WTC11 (cell line): ENCODE results near the gene CNOT1. TPM values are rescaled to one million over a fixed set of nuclear protein-coding genes. Genes with fewer than 3 reads are reported as not detected.

Experiments used
- ATAC-seq: fragments of 200-7000 bp; cut with Tn5 transposase; 2 replicates; pipeline ENCODE4 v1.10.0; 2021; ENCODE audit warnings: mild to moderate bottlenecking, moderate library complexity
- CTCF ChIA-PET: fragments of 300-600 bp; sonication (Branson Sonifier 250); formaldehyde crosslinking; loops from one replicate; lab custom pipeline; 2021; ENCODE audit warnings: antibody characterized with exemption; lab: Charles Lee
- POLR2A ChIA-PET: fragments of 350-600 bp; sonication (Branson Sonifier 250); formaldehyde crosslinking; loops from one replicate; lab custom pipeline; 2021; ENCODE audit warnings: antibody characterized with exemption; lab: Charles Lee
- DNase-seq: peaks from one replicate; pipeline ENCODE4 v3.0.0; 2021; ENCODE audit warnings: low spot score
- H3K27ac Mint-ChIP-seq: 2 replicates; pipeline ENCODE4 v1.8.0; 2021; ENCODE audit warnings: mixed read lengths
- H3K27me3 Mint-ChIP-seq: 2 replicates; pipeline ENCODE4 v1.8.0; 2021; ENCODE audit warnings: low read depth, mild to moderate bottlenecking, moderate library complexity, mixed read lengths
- H3K36me3 Mint-ChIP-seq: 2 replicates; pipeline ENCODE4 v1.8.0; 2021; ENCODE audit warnings: mixed read lengths
- H3K4me1 Mint-ChIP-seq: 2 replicates; pipeline ENCODE4 v1.8.0; 2022; ENCODE audit warnings: mixed read lengths
- H3K4me3 Mint-ChIP-seq: 2 replicates; pipeline ENCODE4 v1.8.0; 2021; ENCODE audit warnings: mild to moderate bottlenecking, moderate library complexity, mixed read lengths
- H3K9me3 Mint-ChIP-seq: 2 replicates; pipeline ENCODE4 v1.8.0; 2021; ENCODE audit warnings: mixed read lengths
- ATF1 ChIP-seq: sonication (generic); formaldehyde crosslinking; IDR thresholded peaks from 2 replicates; pipeline ENCODE4 v1.8.1; 2023; ENCODE audit warnings: mild to moderate bottlenecking, moderate library complexity, missing genetic modification reagents
- CREM ChIP-seq: sonication (generic); formaldehyde crosslinking; IDR thresholded peaks from 2 replicates; pipeline ENCODE4 v1.8.1; 2022; ENCODE audit warnings: mild to moderate bottlenecking, missing genetic modification reagents, moderate library complexity
- E2F1 ChIP-seq: sonication (generic); formaldehyde crosslinking; IDR thresholded peaks from 2 replicates; pipeline ENCODE4 v1.8.0; 2022; ENCODE audit warnings: mild to moderate bottlenecking, missing genetic modification reagents
- FOXP1 ChIP-seq: sonication (generic); formaldehyde crosslinking; IDR thresholded peaks from 2 replicates; pipeline ENCODE4 v1.8.0; 2022; ENCODE audit warnings: missing genetic modification reagents, mild to moderate bottlenecking, moderate library complexity, borderline replicate concordance
- GRHL2 ChIP-seq: fragments of 250-450 bp; sonication (Bioruptor Pico); IDR thresholded peaks from 2 replicates; pipeline ENCODE4 v1.8.0; 2022; ENCODE audit warnings: mild to moderate bottlenecking, moderate library complexity; ENCODE audit not compliant: insufficient replicate concordance, severe bottlenecking
- HMGA2 ChIP-seq: fragments of 250-450 bp; sonication (Bioruptor Pico); IDR thresholded peaks from 2 replicates; pipeline ENCODE4 v1.4.0; 2021; ENCODE audit warnings: mild to moderate bottlenecking, moderate library complexity
- IRF1 ChIP-seq: sonication (generic); formaldehyde crosslinking; IDR thresholded peaks from 2 replicates; pipeline ENCODE4 v1.8.0; 2023; ENCODE audit warnings: missing genetic modification reagents
- IRF2 ChIP-seq: sonication (generic); formaldehyde crosslinking; IDR thresholded peaks from 2 replicates; pipeline ENCODE4 v1.8.0; 2022; ENCODE audit warnings: low read depth, missing genetic modification reagents, borderline replicate concordance
- JAZF1 ChIP-seq: fragments of 250-450 bp; sonication (Bioruptor Pico); IDR thresholded peaks from 2 replicates; pipeline ENCODE4 v1.9.0; 2021; ENCODE audit warnings: moderate library complexity, mild to moderate bottlenecking, inconsistent platforms
- KAT7 ChIP-seq: sonication (generic); formaldehyde crosslinking; IDR thresholded peaks from 2 replicates; pipeline ENCODE4 v1.8.1; 2023; ENCODE audit warnings: missing genetic modification reagents, mild to moderate bottlenecking, borderline replicate concordance
- MAX ChIP-seq: sonication (generic); formaldehyde crosslinking; IDR thresholded peaks from 2 replicates; pipeline ENCODE4 v1.8.0; 2022; ENCODE audit warnings: mild to moderate bottlenecking, missing genetic modification reagents
- MXD4 ChIP-seq: fragments of 250-450 bp; sonication (Bioruptor Pico); IDR thresholded peaks from 2 replicates; pipeline ENCODE4 v1.8.0; 2021; ENCODE audit warnings: mild to moderate bottlenecking, moderate library complexity, borderline replicate concordance
- NFE2L1 ChIP-seq: sonication (generic); formaldehyde crosslinking; IDR thresholded peaks from 2 replicates; pipeline ENCODE4 v1.8.1; 2023; ENCODE audit warnings: missing genetic modification reagents
- NFYB ChIP-seq: sonication (generic); formaldehyde crosslinking; conservative IDR thresholded peaks from 2 replicates; pipeline ENCODE4 v1.8.0; 2022; ENCODE audit warnings: low read depth, missing genetic modification reagents
- NR1H2 ChIP-seq: sonication (generic); formaldehyde crosslinking; IDR thresholded peaks from 2 replicates; pipeline ENCODE4 v1.9.0; 2021; ENCODE audit warnings: mild to moderate bottlenecking, moderate library complexity, missing genetic modification reagents
- SMAD3 ChIP-seq: sonication (generic); formaldehyde crosslinking; IDR thresholded peaks from 2 replicates; pipeline ENCODE4 v1.8.0; 2022; ENCODE audit warnings: missing genetic modification reagents, mild to moderate bottlenecking, borderline replicate concordance
- TP53 ChIP-seq: sonication (generic); formaldehyde crosslinking; IDR thresholded peaks from 2 replicates; pipeline ENCODE4 v1.8.1; 2023; ENCODE audit warnings: mild to moderate bottlenecking, missing genetic modification reagents
- ZNF219 ChIP-seq: sonication (generic); formaldehyde crosslinking; IDR thresholded peaks from 2 replicates; pipeline ENCODE4 v1.8.0; 2023; ENCODE audit warnings: missing genetic modification reagents, mild to moderate bottlenecking, borderline replicate concordance
- ZNF232 ChIP-seq: sonication (generic); formaldehyde crosslinking; IDR thresholded peaks from 2 replicates; pipeline ENCODE4 v1.8.0; 2022; ENCODE audit warnings: mild to moderate bottlenecking, missing genetic modification reagents
- ZNF317 ChIP-seq: sonication (generic); formaldehyde crosslinking; IDR thresholded peaks from 2 replicates; pipeline ENCODE4 v1.8.1; 2023; ENCODE audit warnings: low read depth, mild to moderate bottlenecking, moderate library complexity, missing genetic modification reagents, borderline replicate concordance
- ZNF416 ChIP-seq: fragments of 250-450 bp; sonication (Bioruptor Pico); IDR thresholded peaks from 2 replicates; pipeline ENCODE4 v1.9.0; 2021; ENCODE audit warnings: mild to moderate bottlenecking, inconsistent platforms
- ZNF425 ChIP-seq: fragments of 250-450 bp; sonication (Bioruptor Pico); conservative IDR thresholded peaks from 2 replicates; pipeline ENCODE4 v1.9.0; 2021; ENCODE audit warnings: mild to moderate bottlenecking
- total RNA-seq: library from RNA; stranded (reverse); gene quantifications from 3 replicates; pipeline ENCODE4 v1.2.3, GENCODE V29; 2021
- TF ChIP-seq, protein P1 (sequence below): sonication (generic); formaldehyde crosslinking; conservative IDR thresholded peaks from 2 replicates; pipeline ENCODE4 v1.8.1; 2022; ENCODE audit warnings: mild to moderate bottlenecking, missing genetic modification reagents
- TF ChIP-seq, protein P2 (sequence below): sonication (generic); formaldehyde crosslinking; IDR thresholded peaks from 2 replicates; pipeline ENCODE4 v1.8.1; 2022; ENCODE audit warnings: low read depth, mild to moderate bottlenecking, moderate library complexity, missing genetic modification reagents, borderline replicate concordance
- TF ChIP-seq, protein P3 (sequence below): sonication (generic); formaldehyde crosslinking; IDR thresholded peaks from 2 replicates; pipeline ENCODE4 v1.8.1; 2023; ENCODE audit warnings: mild to moderate bottlenecking, moderate library complexity, missing genetic modification reagents

Gene CNOT1
- total RNA-seq, 1 experiment from 2014 or later = 314 TPM

GRCh38 chr16:58510776-58511628, 118.6 kb downstream of the CNOT1 start:
- Mint-ChIP-seq H3K36me3 (0 out of 2 replicates have a peak, but pooled peaks cover 2% of the 10 kb centered on the region), H3K27ac (no peak overlapping the region; the same call in 1 of the 2 replicates), H3K27me3 (no peaks in the 10 kb centered on the region), H3K4me3 (no peak overlapping the region), H3K9me3 (no peaks in the 10 kb centered on the region), H3K4me1 (peaks cover 25% of the 10 kb centered on the region)
- no peak for DNase-seq
- ATAC-seq = no peak
- ChIA-PET POLR2A (no interaction called here), CTCF (interaction anchor here (0.7 to 2.3 kb wide), 9 partner anchors 10 to 245 kb away, joined by 3 to 24 read pairs (median 9); partner anchors contain the start of gene NDRG4)
- TF ChIP-seq CREM (CRISPR knock-in tag) (no peak), E2F1 (no peak), KAT7 (CRISPR knock-in tag) (no peak), FOXP1 (CRISPR knock-in tag) (no peak), TP53 (no peak), JAZF1 (CRISPR knock-in tag) (no peak), NFYB (no peak), HMGA2 (no peak), ZNF232 (no peak), GRHL2 (CRISPR knock-in tag) (no peak), ZNF317 (CRISPR knock-in tag) (no peak), NFE2L1 (CRISPR knock-in tag) (no peak), ZNF219 (CRISPR knock-in tag) (no peak), ATF1 (CRISPR knock-in tag) (no peak), NR1H2 (CRISPR knock-in tag) (no peak), ZNF425 (CRISPR knock-in tag) (no peak), MAX (CRISPR knock-in tag) (no peak)
- TF ChIP-seq, protein P1, sequence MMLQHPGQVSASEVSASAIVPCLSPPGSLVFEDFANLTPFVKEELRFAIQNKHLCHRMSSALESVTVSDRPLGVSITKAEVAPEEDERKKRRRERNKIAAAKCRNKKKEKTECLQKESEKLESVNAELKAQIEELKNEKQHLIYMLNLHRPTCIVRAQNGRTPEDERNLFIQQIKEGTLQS (CRISPR knock-in tag) = no peak
- TF ChIP-seq, protein P2, sequence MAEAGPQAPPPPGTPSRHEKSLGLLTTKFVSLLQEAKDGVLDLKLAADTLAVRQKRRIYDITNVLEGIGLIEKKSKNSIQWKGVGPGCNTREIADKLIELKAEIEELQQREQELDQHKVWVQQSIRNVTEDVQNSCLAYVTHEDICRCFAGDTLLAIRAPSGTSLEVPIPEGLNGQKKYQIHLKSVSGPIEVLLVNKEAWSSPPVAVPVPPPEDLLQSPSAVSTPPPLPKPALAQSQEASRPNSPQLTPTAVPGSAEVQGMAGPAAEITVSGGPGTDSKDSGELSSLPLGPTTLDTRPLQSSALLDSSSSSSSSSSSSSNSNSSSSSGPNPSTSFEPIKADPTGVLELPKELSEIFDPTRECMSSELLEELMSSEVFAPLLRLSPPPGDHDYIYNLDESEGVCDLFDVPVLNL (CRISPR knock-in tag) = no peak

- DNase-seq = no peak
- 0 out of 2 replicates have a peak, but pooled peaks cover 2% of the 10 kb centered on the region for H3K36me3 Mint-ChIP-seq
- H3K4me3 Mint-ChIP-seq = no peak overlapping the region
- peaks cover 25% of the 10 kb centered on the region for H3K4me1 Mint-ChIP-seq
- ChIA-PET POLR2A (no interaction called here), CTCF (interaction anchor here (0.7 to 2.3 kb wide), 5 partner anchors 15 to 246 kb away, joined by 3 to 22 read pairs (median 4); no protein-coding TSS in a partner anchor)
- ATAC-seq = no peak
- H3K27ac Mint-ChIP-seq = peak overlapping the region; percentile 70; the same call in 1 of the 2 replicates
- H3K9me3 Mint-ChIP-seq = no peaks in the 10 kb centered on the region
- H3K27me3 Mint-ChIP-seq = no peaks in the 10 kb centered on the region
- no peak for TF ChIP-seq ZNF416
- no peak for TF ChIP-seq SMAD3
- no peak for TF ChIP-seq IRF2 (CRISPR knock-in tag)
- no peak for TF ChIP-seq ZNF232
- TF ChIP-seq, protein P3, sequence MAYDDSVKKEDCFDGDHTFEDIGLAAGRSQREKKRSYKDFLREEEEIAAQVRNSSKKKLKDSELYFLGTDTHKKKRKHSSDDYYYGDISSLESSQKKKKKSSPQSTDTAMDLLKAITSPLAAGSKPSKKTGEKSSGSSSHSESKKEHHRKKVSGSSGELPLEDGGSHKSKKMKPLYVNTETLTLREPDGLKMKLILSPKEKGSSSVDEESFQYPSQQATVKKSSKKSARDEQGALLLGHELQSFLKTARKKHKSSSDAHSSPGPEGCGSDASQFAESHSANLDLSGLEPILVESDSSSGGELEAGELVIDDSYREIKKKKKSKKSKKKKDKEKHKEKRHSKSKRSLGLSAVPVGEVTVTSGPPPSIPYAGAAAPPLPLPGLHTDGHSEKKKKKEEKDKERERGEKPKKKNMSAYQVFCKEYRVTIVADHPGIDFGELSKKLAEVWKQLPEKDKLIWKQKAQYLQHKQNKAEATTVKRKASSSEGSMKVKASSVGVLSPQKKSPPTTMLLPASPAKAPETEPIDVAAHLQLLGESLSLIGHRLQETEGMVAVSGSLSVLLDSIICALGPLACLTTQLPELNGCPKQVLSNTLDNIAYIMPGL (CRISPR knock-in tag) = no peak
- TF ChIP-seq IRF1 (CRISPR knock-in tag) = no peak
- TF ChIP-seq MXD4 = no peak
Measured at GRCh38 chr16:58510097-58510775, 119.4 kb downstream of the CNOT1 start.
